GM19452 (cell line): ENCODE data around the gene TMSB15B.
A peak's percentile ranks its signal among the peaks of the same experiment; 100 is the strongest.
"Not testable (repeated sequence)": the region's sequence is repeated elsewhere in the genome, so short reads cannot be mapped to it uniquely, and the experiment has no call there.

ENCODE experiments used
- ATAC-seq: cut with Tn5 transposase; IDR thresholded peaks from one replicate; pipeline ENCODE4 v1.9.1; 2021; ENCODE audit not compliant: unreplicated experiment

The TMSB15B gene

DNA sequence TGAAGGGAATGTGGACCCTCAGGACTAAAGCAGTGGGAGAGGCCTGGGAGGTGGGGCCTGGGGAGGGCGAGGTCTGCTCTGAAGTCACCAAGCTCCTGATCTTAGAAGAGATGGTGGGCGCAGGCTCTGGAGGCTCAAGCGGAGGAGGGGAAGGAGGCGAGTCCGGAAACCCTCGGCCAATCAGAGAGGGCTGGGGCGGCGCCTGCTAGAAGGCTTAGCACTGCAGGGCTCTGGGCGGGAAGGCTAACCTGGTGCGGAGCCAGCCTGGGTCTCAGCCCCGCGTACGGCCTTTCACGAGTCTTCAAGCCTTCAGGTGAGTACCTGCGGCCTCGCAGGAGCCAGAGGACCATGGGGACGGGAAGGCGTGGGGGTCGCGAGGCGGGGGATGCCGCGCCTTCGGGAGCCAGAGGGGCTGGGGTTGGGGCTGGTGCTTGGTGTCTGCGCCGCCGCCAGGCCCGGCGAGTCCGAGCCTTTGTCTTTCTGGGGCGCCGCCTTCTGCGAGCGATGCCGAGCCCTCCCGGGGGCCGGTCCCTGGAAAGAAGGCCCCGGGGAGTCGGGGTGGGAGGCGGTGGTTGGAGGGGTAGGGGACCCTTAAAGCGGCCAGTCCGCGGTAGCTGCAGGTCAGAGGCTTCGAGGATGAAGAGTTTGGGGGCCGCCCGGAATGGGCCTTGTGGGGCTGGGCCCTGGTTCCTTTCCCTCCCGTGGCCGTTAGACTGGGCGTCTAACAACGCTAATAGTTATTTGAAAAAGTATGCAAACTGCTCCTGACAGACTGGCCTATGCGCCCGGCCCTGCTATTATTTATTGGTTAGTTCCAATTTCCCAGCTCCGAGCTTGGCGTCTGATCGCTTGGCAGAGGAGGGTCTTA, at the start of gene TMSB15B:
TSS of gene TMSB15B (plus strand) at position 217 of the 868 bp plus-strand sequence.
- ATAC-seq, result peak; percentile 90

DNA sequence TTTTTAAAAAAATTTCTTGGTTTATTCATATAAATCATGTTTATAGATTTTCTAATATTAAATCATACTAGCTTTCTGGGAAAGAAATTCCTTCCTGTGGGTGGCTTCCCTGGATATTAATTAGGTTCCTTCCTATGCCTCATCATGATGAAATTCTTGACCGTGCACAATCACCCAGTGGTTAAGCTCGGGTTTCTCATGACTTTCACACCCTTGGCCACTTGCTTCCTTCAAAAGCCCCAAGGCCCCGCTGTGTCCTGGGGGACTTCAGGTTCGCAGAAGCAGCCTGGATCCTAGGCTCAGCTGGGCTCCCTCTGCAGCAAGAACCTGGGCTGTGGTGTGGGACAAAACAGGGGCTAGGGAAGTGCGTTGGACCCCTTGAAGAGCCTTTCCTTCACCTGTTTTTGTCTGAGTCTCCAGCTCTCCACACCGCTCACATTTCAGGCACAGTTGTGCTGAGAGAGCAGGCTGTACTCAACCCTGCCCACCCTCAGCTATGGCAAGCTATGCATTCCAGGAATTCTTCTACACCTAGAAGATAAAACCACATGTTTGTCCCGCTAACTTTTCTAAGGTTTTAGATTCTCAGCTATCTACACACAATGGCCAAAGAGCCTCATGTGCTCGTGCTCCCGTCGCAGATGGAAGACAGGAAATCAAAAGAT, 48.9 kb upstream of the TMSB15B start:
- no peak for ATAC-seq

DNA sequence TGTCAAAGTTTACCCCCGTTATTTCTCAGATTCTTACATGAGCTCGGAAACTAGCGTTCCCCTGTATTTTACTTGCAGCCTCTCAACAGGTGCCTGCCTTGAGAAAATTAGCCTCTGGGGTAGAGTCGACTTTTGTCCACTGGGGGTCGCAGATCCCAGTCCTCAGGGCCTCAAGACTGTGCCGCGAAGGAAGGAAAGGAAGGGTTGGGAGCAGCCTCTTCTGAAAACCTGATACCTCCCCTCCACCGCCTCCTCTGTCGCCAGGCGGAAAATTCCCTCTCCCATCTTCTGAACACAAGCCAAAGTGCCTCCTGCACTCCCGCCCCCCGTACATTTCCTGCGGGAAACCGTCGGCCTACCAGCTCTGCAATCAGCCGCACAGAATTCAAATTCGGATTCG, 44.4 kb upstream of the TMSB15B start:
- peak; percentile 30 for ATAC-seq

DNA sequence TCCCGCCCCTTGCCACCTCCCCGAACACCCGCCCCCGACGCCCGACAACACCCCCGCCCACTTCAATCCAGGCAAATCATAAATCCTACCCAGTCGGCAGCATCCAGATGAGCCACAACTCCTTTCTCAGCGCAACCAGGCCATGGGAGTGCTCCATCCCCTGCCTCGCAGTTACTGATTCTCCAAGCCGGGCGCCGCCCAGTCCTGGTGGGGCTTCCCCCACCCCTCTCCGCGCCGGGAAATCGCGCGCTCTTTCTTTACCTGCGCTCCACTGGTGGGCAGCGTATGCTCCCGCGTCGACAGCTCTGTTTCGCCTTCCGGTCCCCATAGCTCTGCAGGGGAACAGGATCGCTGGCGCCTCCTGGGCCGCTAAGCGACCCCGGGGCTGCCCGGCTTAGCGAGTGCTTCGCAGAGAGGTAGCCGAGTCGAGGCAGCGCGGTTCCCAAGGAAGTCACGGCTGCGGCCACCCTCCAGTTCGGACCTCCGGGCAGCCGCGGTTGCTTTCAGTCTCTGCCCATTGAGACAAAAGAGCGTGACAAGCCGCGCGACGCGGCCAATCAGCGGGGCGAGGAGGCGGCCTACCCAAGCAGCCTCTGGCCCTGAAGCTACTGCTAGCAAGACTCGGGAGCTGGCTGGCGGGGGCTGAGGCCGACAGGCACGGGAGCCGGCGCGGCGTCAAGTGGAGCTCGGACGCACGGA, 43.7 kb upstream of the TMSB15B start:
- ATAC-seq, result peak; percentile 67

DNA sequence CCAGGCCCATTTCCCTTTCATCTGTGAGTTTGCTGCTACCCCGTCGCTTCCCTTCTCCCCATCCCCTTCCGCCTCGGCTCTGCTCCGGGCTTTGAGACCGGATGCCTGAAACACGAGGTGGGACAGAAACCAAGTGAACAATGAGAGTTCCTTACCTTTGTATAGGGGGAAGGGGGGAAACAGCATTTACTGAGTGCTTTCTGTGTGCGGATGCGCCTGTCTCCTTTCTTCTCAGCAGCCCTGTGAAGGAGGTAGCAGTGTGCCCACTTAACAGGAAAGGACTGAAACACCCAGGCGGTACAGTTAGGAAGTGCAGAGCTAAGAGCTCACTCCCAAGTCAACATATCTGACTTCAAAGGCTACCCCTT, 43.2 kb upstream of the TMSB15B start:
- ATAC-seq, result peak; percentile 41

DNA sequence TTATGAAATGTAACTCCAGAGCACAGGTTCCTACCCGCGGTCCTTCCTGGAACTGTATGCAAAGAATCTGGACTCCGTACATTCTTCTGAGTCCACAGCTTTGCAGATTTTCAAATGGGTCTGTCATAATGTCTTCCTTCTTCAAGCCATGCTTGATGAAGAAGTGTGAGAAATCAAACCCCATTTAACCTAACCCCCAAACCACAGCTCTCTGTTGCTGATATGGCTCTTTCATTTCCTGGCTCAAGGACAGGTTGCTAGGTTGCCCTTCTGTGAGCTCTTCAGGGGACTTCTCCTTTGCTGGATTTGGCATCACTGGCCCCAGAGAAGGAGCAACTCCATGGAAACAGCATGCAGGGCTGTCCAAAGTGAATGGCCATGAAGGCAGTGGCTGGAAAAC, 41.9 kb upstream of the TMSB15B start:
- ATAC-seq, result peak; percentile 58

DNA sequence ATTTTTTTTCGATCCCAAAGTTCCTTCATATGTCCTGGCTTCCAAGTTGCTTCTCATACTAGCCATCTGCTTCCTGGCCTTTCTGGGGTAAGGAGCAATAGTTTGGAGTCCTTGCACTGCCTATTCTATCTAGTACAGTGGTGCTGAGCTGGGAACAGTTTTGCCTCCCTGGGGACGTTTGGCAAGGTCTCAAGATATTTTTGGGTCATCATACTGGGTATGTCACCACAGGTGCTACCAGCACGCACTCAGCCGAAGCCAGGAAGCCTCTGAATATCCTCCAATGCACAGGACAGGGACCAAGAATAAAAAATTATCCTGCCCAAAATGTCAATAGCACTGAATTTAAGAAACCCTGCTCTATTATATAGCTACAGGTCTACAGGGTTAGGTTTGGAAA, 35.4 kb upstream of the TMSB15B start:
- peak; percentile 72 for ATAC-seq

DNA sequence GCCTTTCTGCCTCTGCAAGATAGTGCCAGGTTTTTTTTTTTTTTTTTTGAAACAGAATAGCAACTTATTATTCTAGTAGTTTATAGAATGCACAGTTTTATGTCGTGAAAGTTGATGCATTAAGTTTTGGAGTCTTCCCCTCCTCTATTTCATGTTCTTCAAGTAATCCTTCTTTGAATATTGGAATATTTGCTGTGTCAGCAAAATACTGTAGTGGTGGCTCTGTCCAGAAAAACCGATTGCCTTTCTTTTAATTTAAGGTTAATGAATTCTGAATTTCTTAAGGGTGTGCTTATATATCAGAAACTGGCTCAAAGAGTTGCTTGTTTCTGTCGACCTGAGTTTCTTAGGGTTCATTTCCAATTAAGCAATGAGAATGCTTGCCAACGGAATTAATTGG, 34.8 kb upstream of the TMSB15B start:
- ATAC-seq, result no peak

DNA sequence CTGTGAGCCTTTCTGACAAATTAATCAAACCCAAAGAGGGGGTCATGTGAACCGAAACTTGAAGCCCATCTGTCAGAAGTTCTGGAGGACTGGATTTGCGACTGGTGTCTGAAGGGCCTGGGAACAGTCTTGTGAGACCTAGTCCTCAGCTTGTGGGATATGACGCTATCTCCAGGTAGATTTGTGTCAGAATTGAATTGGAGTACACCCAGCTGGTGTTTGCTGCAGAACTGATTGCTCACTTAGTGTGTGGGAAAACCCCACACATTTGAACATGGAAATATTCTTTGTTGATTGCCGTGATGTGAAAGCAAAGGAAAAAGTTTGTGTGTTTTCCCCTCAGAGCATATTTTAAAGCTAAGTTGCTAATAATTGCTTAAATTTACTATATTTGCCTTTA, 30.3 kb upstream of the TMSB15B start:
- ATAC-seq, result no peak

DNA sequence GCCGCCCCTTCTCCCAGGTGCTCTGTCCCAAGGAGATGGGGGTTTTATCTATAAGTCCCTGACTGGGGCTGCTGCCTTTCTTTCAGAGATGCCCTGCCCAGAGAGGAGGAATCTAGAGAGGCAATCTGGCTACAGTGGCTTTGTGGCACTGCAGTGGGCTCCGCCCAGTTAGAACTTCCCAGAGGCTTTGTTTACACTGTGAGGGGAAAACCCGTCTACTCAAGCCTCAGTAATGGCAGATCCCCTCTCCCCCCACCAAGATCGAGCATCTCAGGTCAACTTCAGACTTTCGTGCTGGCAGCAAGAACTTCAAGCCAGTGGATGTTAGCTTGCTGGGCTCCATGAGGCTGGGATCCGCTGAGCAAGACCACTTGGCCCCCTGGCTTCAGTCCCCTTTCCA, 22.2 kb upstream of the TMSB15B start:
- not testable (repeated sequence) for ATAC-seq

DNA sequence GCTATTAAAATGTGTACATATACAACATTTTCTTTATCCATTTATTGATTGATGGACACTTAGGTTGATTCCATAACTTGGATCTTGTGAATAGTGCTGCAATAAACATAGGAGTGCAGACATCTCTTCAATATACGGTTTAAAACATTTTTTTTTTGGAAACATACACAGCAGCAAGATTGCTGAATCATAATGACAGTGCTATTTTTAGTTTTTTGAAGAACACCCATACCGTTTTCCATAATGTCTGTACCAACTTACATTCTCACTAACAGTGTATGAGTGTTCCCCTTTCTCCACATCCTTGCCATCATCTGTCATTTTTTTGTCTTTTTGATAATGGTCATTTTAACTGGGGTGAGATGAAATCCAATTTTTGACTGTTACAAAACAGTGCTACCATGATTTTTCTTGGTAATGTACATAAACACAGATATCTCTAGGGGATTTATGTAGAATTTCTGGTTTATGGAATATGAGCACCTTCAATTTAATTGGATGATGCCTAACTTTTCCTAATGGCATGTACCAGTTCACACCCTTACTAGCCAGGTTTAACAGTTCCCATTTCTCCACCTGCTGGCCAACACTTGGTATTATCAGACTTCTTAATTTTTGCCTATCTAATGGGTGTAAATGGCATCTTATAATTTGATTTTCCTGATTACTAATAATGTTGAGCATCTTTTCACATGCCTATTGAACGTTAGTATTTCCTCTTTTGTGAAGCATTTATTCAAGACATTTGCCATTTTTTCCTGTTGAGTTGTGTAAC, 21.0 kb upstream of the TMSB15B start:
- no peak for ATAC-seq

DNA sequence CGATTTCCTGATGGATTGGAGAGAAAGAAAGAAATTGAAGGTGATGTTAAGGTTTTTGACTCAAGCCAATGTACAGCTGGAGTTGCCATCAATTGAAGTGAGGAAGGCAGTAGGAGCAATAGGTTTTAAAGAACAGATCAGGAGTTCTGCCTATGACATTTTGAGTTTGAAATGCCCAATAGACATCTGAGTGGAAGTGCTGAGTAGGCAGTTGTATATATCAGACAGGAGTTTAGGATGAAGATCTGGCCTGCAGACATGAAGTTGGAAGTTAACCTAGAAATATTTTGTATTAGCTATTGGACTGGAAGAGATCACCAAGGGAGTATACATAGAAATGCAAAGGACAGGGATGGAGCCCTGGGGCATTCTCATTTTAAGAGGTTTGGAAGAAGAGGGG, 12.9 kb upstream of the TMSB15B start:
- ATAC-seq, result no peak

DNA sequence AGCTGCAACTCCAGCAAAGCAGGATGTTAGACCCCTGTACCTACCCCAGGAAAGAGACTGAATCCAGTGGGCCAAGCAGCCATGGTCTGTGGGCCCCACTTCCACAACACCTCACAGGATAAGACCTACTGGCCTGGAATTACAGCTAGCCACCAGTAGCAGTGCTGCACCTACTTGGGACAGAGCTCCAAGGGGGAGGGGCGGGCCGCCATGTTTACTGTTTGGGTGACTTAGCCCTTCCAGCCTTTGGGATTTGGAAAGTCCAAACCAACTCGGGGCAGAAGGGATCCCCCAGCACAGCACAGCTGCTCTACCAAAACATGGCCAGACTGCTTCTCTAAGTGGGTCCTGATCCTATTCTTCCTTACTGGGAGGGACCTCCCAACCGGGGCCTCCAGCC, 9.1 kb upstream of the TMSB15B start:
- ATAC-seq, result no peak

DNA sequence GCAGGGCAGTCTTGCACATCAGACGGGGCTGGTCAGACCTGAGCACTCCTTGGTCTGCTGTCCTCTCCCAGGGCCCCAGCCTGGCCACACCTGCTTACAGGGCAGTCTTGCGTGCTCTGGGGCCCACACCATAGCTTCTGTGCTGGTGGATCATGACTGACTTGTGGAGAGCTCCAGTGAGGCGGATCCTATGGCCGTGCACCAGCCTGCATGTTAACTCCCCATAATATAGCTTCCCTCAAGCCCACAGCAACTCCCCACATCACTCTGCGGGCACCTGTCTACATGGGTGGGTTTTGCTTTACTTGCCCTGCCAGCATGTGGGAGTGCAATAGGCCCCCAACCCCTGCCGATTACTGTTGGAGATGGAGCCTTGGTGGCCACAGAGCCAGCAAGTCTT, 8.2 kb upstream of the TMSB15B start:
- ATAC-seq, result no peak

DNA sequence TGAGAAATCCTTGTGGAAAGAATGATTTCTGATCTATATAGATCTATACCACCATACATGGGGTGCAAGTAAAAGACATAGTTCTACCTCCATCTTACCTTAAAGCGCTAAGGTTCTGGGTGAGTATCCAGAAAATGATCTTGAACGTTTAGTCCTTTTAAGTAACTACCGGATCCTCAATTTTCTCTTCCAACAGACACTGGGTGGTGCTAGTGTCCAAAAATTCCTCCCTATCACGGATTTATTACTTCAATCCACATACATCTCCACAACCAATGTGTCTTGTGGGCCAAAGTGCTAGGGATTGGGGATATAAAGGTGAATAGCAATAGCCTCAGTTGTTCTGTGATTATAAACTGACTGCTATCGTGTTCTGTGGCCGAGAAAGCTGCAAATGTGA, 1.8 kb upstream of the TMSB15B start:
- ATAC-seq, result not testable (repeated sequence)

DNA sequence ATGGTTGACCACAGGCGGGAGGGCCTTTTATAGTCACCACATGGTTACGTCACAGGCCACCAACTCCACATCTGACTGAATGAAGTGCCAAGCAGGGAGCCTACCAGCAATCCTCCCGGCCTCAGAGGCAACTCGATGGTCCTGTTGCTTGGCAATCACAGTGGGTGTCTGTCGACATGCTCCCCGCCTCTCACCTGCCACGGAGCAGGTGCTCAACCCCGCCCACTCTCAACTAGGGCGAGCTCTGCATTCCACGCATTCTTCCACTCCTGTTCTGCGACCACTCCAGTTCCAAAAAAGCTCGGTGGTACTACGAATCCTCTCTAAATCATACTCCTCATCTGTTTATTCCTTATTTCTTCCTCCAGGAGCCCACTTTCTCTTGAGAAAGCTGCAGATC, 21.1 kb downstream of the TMSB15B start:
- ATAC-seq, result not testable (repeated sequence)

DNA sequence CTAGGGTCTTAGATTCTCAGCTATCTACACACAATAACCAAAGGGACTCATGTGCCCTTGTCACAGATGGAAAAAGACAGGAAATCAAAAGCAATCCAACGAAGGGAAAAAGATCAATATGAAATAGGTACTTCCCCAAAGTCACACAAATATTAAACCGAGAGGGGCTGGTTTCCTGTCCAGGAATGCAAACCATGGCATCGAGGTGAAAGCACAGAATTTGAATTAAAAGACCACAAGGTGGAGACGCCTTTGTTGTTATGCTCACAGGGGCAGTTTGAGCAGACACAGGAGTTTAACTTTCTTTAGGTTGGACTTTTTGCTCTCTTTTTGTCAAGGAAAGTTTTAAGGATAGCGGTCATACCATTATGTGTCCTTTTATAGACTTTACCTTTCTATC, 36.8 kb downstream of the TMSB15B start:
- ATAC-seq, result no peak

DNA sequence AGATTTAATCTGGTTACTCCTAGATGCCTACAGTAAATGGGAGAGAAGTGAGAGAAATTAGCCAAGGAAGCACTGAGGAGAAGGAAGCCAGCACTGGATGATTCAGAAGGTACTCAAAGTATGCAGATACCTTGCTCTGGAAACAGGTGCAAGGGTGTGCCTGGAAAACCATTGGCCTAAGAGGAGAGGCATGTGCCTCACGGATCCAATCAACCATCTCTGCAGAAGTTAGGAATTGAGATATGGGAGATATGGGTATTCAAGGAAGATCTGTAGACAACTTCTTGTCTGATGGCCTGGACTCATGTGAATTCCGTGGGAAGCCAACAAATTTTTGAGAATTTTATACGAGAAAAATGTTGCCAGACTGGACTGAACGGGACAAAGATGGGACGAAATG, 46.4 kb downstream of the TMSB15B start:
- ATAC-seq, result no peak

DNA sequence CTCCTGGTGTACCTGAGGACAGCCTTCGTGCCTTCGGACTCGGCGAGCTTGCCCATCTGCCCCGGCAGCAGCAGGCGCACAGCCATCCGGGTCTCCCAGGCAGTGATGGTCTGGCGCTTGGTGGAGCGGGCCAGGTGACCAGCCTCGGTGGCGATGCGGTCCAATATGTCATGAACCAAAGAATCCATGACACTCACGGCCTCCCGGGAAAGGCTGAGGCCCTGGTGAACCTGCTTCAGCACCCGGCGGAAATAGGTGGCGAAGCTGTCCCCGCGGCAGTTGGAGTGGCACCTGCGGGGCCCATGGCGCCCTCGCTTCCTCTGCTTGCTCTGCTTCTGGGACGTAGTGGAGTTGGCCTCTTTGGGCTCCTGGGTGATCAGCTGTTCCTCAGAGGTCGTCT, 50.7 kb downstream of the TMSB15B start:
- no peak for ATAC-seq

DNA sequence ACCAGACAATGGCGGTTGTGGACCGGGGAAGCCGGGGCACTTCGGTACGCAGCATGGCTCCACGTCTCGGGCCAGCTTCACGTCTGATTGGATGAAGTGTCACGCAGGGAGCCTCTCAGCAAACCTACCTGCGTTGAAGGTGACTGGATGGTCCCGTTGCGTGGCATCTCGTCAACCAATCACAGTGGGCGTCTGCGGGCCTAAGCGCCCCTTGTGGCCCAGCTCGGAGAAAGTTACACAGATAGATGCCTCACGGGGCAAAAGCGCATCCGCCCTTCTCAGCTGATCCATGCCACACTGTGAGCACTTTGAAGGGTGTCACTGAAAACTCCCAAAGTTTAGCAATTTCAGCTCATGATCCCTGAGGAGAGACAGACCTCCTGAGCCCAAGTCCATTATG, 51.2 kb downstream of the TMSB15B start, which contains the start of gene H2BW1:
TSS of gene H2BW1 (minus strand) at position 103 of the 400 bp plus-strand sequence. CDS start 132 bp downstream, outside the sequence.
- no peak for ATAC-seq

DNA sequence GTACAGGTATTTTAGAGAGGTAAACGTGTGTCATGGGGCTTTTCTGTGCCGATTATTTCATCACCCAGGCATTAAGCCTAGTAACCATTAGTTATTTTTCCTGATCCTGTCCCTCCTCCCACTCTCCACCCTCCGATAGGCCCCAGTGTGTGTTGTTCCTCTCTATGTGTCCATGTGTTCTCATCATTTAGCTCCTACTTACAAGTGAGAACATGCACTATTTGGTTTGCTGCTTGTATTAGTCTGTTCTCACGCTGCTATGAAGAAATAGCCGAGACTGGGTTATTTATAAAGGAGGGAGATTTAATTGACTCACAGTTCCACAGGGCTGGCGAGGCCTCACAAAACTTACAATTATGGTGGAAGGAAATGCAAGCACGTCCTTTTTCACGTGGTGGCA, 53.1 kb downstream of the TMSB15B start:
- ATAC-seq, result not testable (repeated sequence)
